Nephron progenitor cell (in vitro differentiated cells): ENCODE data around the gene ANKMY1.

ENCODE experiments used
- DNase-seq: peaks from one replicate; pipeline ENCODE4 v3.0.0; 2021
- H3K27ac Mint-ChIP-seq: 2 replicates; pipeline ENCODE4 v1.8.0; 2021; ENCODE audit warnings: mild to moderate bottlenecking, moderate library complexity, mixed read lengths
- H3K27me3 Mint-ChIP-seq: 2 replicates; pipeline ENCODE4 v1.8.0; 2021; ENCODE audit warnings: mild to moderate bottlenecking, low read depth, mixed read lengths; ENCODE audit not compliant: poor library complexity
- H3K36me3 Mint-ChIP-seq: 2 replicates; pipeline ENCODE4 v1.8.0; 2021; ENCODE audit warnings: low read depth, mixed read lengths
- H3K4me1 Mint-ChIP-seq: 2 replicates; pipeline ENCODE4 v1.8.0; 2021; ENCODE audit warnings: mixed read lengths
- H3K4me3 Mint-ChIP-seq: 2 replicates; pipeline ENCODE4 v1.8.0; 2021; ENCODE audit warnings: mild to moderate bottlenecking, moderate library complexity, mixed read lengths
- H3K9me3 Mint-ChIP-seq: 2 replicates; pipeline ENCODE4 v1.8.0; 2021; ENCODE audit warnings: mild to moderate bottlenecking, moderate library complexity, mixed read lengths
- CTCF ChIP-seq: fragments of 200-600 bp; sonication (generic); IDR thresholded peaks from 2 replicates; pipeline ENCODE4 v1.5.0; 2021; ENCODE audit warnings: antibody characterized with exemption

The ANKMY1 gene

GRCh38 chr2:240510513-240511210 lies 47.1 kb downstream of the ANKMY1 start:
- peaks cover 13% of the 10 kb centered on the region for H3K27me3 Mint-ChIP-seq
- no peak overlapping the region for H3K27ac Mint-ChIP-seq
- TF ChIP-seq CTCF, result no peak
- H3K9me3 Mint-ChIP-seq, result no peaks in the 10 kb centered on the region
- peaks cover 5% of the 10 kb centered on the region for H3K4me1 Mint-ChIP-seq
- no peak for DNase-seq
- H3K36me3 Mint-ChIP-seq, result peaks cover 5% of the 10 kb centered on the region
- H3K4me3 Mint-ChIP-seq, result no peak overlapping the region

GRCh38 chr2:240509667-240510512 lies 47.9 kb downstream of the ANKMY1 start:
- Mint-ChIP-seq H3K36me3 (peaks cover 5% of the 10 kb centered on the region), H3K27ac (no peak overlapping the region), H3K4me3 (no peak overlapping the region), H3K4me1 (peaks cover 5% of the 10 kb centered on the region), H3K27me3 (peaks cover 13% of the 10 kb centered on the region), H3K9me3 (no peaks in the 10 kb centered on the region)
- TF ChIP-seq CTCF, result no peak
- DNase-seq, result no peak

DNA sequence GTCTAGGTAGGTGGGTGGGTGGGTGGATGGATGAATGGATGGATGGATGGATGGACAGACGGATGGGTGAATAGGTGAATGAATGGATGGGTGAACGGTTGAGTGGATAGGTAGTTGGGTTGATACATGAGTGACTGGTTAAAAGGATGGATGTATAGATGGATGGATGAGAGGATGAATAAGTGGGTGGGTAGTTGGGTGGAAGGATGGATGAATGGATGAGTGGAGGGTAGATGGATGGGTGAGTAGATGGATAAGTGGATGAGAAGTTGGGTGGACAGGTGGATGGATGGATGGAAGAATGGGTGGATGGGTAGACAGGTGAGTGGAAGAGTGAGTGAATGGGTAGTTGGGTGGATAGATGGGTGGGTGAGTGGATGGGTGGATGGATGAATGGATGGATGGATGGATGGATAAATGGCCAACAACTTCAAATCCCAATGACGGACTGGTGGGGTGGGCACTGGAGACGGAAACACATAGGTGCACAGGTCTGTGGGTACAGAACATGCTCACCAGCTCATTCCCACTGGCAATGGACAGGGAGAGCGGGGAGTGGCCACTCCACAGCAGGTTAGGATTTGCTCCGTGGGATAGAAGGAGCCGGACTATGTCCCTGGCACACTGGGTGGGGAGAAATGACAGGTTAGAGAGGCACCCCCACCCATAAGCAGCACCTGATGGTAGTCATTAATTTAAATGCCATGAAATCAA lies 48.8 kb downstream of the ANKMY1 start:
- TF ChIP-seq CTCF, result no peak
- no peak overlapping the region for H3K4me3 Mint-ChIP-seq
- H3K27me3 Mint-ChIP-seq, result peaks cover 11% of the 10 kb centered on the region
- peaks cover 5% of the 10 kb centered on the region for H3K36me3 Mint-ChIP-seq
- DNase-seq, result no peak
- peaks cover 2% of the 10 kb centered on the region for H3K4me1 Mint-ChIP-seq
- H3K27ac Mint-ChIP-seq, result no peak overlapping the region
- no peaks in the 10 kb centered on the region for H3K9me3 Mint-ChIP-seq

GRCh38 chr2:240507778-240508251 lies 50.0 kb downstream of the ANKMY1 start:
- no peak for DNase-seq
- H3K27me3 Mint-ChIP-seq, result peaks cover 9% of the 10 kb centered on the region
- no peaks in the 10 kb centered on the region for H3K9me3 Mint-ChIP-seq
- TF ChIP-seq CTCF, result no peak
- peaks cover 5% of the 10 kb centered on the region for H3K36me3 Mint-ChIP-seq
- H3K4me1 Mint-ChIP-seq, result no peaks in the 10 kb centered on the region
- H3K27ac Mint-ChIP-seq, result no peak overlapping the region
- no peak overlapping the region for H3K4me3 Mint-ChIP-seq

DNA sequence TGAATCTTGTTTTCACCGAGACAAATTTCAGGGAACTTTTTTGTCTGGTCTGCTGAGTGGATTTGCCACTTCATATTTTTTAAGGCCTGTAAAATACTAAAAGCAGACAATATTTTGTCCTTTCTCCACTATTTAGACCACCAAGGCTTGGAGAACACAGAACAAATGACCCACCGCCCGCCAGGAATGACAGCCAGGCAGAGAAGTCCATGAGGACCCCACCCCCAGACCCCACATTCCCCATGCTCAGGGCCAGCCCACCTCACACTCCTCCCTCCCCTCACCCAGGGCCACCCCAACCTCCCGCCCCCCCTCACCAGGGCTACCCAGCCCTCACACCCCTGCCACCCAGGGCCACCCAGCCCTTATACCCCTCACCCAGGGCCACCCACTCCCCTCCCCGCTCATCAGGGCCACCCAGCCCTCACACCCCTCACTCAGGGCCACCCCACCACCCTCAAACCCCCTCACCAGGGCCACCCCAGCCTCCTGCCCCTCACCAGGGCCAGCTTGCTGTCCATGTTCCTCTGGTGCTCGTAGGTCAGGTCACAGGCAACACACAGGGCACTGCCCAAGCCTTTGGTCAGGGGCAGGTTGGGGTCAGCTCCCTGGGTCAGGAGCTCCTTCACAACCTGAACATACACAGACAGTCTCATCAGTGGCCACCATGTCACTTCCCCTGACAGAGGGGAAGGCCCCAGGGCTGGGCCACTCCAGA lies 50.6 kb downstream of the ANKMY1 start:
- H3K36me3 Mint-ChIP-seq, result peaks cover 5% of the 10 kb centered on the region
- no peaks in the 10 kb centered on the region for H3K9me3 Mint-ChIP-seq
- peaks cover 9% of the 10 kb centered on the region for H3K27me3 Mint-ChIP-seq
- no peak for TF ChIP-seq CTCF
- H3K4me1 Mint-ChIP-seq, result no peaks in the 10 kb centered on the region
- H3K4me3 Mint-ChIP-seq, result no peak overlapping the region
- no peak overlapping the region for H3K27ac Mint-ChIP-seq
- DNase-seq, result no peak
